Measurements from ENCODE around the gene FN3KRP. TPM values are rescaled to one million over a fixed set of nuclear protein-coding genes. Genes with fewer than 3 reads are reported as not detected.
A peak's percentile ranks its signal among the peaks of the same experiment; 100 is the strongest.

FN3KRP gene
- total and polyA plus RNA-seq, 2 of the 13 experiments (the other 11 are each of a cell fraction or from before 2014, with no cell fraction given): 22.4 to 28.2 TPM

- TF ChIP-seq CSRNP2 (CRISPR knock-in tag; conservative IDR thresholded peaks at IDR 0.05; ENCODE audit: low read depth) (no peak), ZNF362 (CRISPR knock-in tag; IDR thresholded peaks at IDR 0.05; ENCODE audit: borderline replicate concordance) (0 out of 2 replicates have a peak, but pooled peaks have one; percentile 20), ZNF296 (CRISPR knock-in tag; conservative IDR thresholded peaks at IDR 0.05) (peak; percentile 81; the same call in 1 of the 2 replicates), ZNF335 (CRISPR knock-in tag; IDR thresholded peaks at IDR 0.05) (0 out of 2 replicates have a peak, but pooled peaks have one; percentile 27), NCOA2 (CRISPR knock-in tag; IDR thresholded peaks at IDR 0.05) (peak; percentile 92), ZNF773 (CRISPR knock-in tag; IDR thresholded peaks at IDR 0.05; ENCODE audit: borderline replicate concordance) (no peak), SUZ12 (IDR thresholded peaks at IDR 0.05; ENCODE audit: low read depth, low read length) (no peak), ZNF484 (CRISPR knock-in tag; IDR thresholded peaks at IDR 0.05; ENCODE audit: borderline replicate concordance, low read depth) (no peak), NR2C2 (CRISPR knock-in tag; IDR thresholded peaks at IDR 0.05; ENCODE audit: borderline replicate concordance) (peak; percentile 95), IKZF5 (CRISPR knock-in tag; IDR thresholded peaks at IDR 0.05) (peak; percentile 69; the same call in 1 of the 2 replicates), THAP8 (CRISPR knock-in tag; IDR thresholded peaks at IDR 0.05; ENCODE audit: borderline replicate concordance) (no peak), MTF1 (CRISPR knock-in tag; IDR thresholded peaks at IDR 0.05) (peak; percentile 97), MTA3 (CRISPR knock-in tag; IDR thresholded peaks at IDR 0.05) (no peak), ZNF550 (CRISPR knock-in tag; IDR thresholded peaks at IDR 0.05; ENCODE audit: borderline replicate concordance) (no peak), FOXO1 (CRISPR knock-in tag; IDR thresholded peaks at IDR 0.05) (peak; percentile 83), ARID3A (IDR thresholded peaks at IDR 0.05; ENCODE audit: low read depth, low read length) (peak; percentile 82; the same call in 1 of the 2 replicates), RXRA (CRISPR knock-in tag; IDR thresholded peaks at IDR 0.05) (peak; percentile 94), TCF12 (IDR thresholded peaks at IDR 0.05) (no peak), TCF12 (CRISPR knock-in tag; IDR thresholded peaks at IDR 0.05) (0 out of 2 replicates have a peak, but pooled peaks have one; percentile 21), CEBPG (CRISPR knock-in tag; IDR thresholded peaks at IDR 0.05) (peak; percentile 97), ZNF644 (CRISPR knock-in tag; IDR thresholded peaks at IDR 0.05; ENCODE audit: low read depth) (peak; percentile 91), ELF3 (CRISPR knock-in tag; IDR thresholded peaks at IDR 0.05) (peak; percentile 64; the same call in 1 of the 2 replicates), CAMTA2 (CRISPR knock-in tag; IDR thresholded peaks at IDR 0.05; ENCODE audit: borderline replicate concordance) (no peak)
These were observed 24.6 kb downstream of the FN3KRP start (continued) for GRCh38 chr17:82740906-82741759.
